ENCODE results near the gene BCL11B.
A peak's percentile ranks its signal among the peaks of the same experiment; 100 is the strongest.

The BCL11B gene

GRCh38 chr14:99287269-99287942 lies 15.4 kb upstream of the BCL11B start:
- DNase-seq: no peak

GRCh38 chr14:99286761-99287160 lies 14.8 kb upstream of the BCL11B start:
- no peak for DNase-seq

- DNase-seq: no peak
These were observed 12.4 kb upstream of the BCL11B start for GRCh38 chr14:99284254-99285004.

- DNase-seq: no peak
These were observed 10.5 kb upstream of the BCL11B start for GRCh38 chr14:99282261-99283050.

GRCh38 chr14:99281396-99281795 lies 9.4 kb upstream of the BCL11B start:
- no peak for DNase-seq

- DNase-seq: no peak
These were observed 8.9 kb upstream of the BCL11B start for GRCh38 chr14:99280852-99281251.

- no peak for DNase-seq
These were observed 8.2 kb upstream of the BCL11B start for GRCh38 chr14:99280066-99280731.

- no peak for DNase-seq
These were observed 6.8 kb upstream of the BCL11B start for GRCh38 chr14:99278836-99279235.

GRCh38 chr14:99277530-99277929 lies 5.5 kb upstream of the BCL11B start:
- DNase-seq: no peak

GRCh38 chr14:99276482-99276881 lies 4.5 kb upstream of the BCL11B start:
- DNase-seq: no peak

- DNase-seq: no peak
These were observed 3.2 kb upstream of the BCL11B start for GRCh38 chr14:99275222-99275584.

- peak in 30 of 51 donors; percentile 10 to 76 (median 47) for DNase-seq
These were observed 2.6 kb upstream of the BCL11B start for GRCh38 chr14:99274346-99275221.

- no peak for DNase-seq
These were observed 1.9 kb upstream of the BCL11B start for GRCh38 chr14:99273766-99274345.

- DNase-seq: no peak
These were observed 1.1 kb upstream of the BCL11B start for GRCh38 chr14:99272899-99273765.

GRCh38 chr14:99272632-99272898 lies 568 bp upstream of the BCL11B start:
- DNase-seq: no peak

GRCh38 chr14:99271221-99271941 lies 616 bp downstream of the BCL11B start:
- no peak for DNase-seq

- no peak for DNase-seq
These were observed 1.4 kb downstream of the BCL11B start for GRCh38 chr14:99270458-99271220.

Measured in hypothalamus (tissue), 51 donors.